ENCODE measurements around the gene MRPL52. TPM values are rescaled to one million over a fixed set of nuclear protein-coding genes. Genes with fewer than 3 reads are reported as not detected.

Gene MRPL52
- total and polyA plus RNA-seq, 9 donors = 54.3 to 85.8 (median 67.1) TPM

DNA sequence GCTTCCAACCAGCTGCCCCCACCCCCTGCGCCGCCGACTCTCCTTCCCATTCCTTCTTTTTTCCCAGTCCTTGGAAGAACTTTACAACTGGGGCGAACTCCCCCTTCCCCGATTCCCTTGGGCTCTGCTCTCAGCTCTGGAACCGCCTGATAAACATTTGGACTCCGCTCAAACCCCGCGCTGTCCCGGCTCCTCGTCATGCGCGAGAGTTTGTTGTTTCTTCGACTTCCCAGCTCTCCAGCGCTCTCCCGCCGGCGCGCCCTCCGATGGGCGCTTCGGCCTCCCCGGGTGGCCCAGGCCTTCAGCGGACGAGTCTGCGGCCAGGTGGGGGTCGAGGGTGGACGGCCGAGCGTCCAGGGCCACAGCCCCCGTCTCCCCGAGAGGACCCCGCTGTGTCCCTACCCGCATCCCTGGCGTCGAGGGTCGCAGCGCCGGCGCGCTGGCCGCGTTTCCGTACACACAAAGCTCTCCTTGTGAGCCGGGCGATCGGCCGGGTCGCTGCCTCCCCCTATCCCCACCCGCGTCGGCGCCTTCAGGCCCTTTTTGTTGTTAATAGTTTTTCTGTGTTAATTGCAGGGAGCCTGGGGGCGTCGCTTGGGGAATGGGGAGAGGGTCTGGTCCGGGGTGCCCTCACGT, 7.5 kb downstream of the MRPL52 start:
- no peaks in the 10 kb centered on the region for H3K27me3 ChIP-seq (ENCODE audit: control insufficient read depth, insufficient read depth, low read length)
- peak; percentile 81 for DNase-seq
- under 1% methylated on average over 41 of the region's 57 CpGs for WGBS (ENCODE audit: insufficient coverage)

DNA sequence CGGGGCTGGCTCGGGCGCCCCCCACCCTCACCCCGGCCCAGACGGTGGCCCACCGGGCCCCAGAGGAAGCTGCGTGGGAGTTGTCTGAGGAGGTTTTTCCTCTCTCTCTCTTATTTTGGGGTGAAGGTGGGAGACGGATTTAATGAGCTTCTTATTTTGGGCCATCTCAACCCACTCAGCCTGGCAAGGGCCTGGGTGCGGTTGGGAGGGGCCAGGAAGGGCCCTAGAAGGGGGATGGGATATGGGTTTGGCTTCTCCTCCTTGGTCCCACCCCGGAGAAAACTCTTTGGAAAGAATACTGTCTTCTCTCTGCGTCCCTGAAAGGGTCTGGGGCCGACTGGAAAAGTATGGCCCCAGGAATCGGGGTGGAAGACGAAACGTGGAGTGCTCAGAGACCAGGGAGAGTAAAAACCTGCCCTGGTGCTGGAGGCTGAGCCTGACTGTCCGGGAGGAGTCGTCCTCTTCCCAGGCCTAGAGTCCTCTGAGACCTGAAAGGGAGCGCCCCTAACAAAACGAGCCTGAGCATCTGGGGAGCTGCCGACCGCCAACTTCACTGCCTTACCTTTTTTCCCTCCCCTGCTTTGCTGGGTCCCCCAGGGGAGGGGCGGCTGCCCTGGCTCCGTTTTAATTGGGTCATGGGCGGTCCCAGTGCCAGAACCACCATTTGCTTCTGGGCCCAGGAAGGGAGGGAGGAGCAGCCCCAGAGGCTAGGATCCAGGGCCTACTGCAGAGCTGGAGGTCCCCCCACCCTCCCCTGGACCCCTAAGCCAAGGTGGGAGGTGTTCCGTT, 8.3 kb downstream of the MRPL52 start:
- Histone ChIP-seq H3K4me1 (ENCODE audit: control insufficient read depth, insufficient read depth, low read length) (peaks cover 22% of the 10 kb centered on the region), H3K27ac (ENCODE audit: low read length) (peak overlapping the region; percentile 88), H3K4me3 (ENCODE audit: low read length) (peak overlapping the region; percentile 84), H3K36me3 (ENCODE audit: control insufficient read depth, insufficient read depth, low read length) (peaks cover 50% of the 10 kb centered on the region), H3K27me3 (ENCODE audit: control insufficient read depth, insufficient read depth, low read length) (no peaks in the 10 kb centered on the region), H3K9me3 (replicated peaks; ENCODE audit: control insufficient read depth, low read depth, low read length) (no peaks in the 10 kb centered on the region)
- 9% methylated on average over 10 of the region's 25 CpGs for WGBS (ENCODE audit: insufficient coverage)
- DNase-seq = peak; percentile 69

More for the DNA sequence above, 7.5 kb downstream of the MRPL52 start:
- Histone ChIP-seq H3K36me3 (ENCODE audit: control insufficient read depth, insufficient read depth, low read length) (peaks cover 43% of the 10 kb centered on the region), H3K4me3 (ENCODE audit: low read length) (peak overlapping the region; percentile 84), H3K27ac (ENCODE audit: low read length) (peak overlapping the region; percentile 88), H3K9me3 (replicated peaks; ENCODE audit: control insufficient read depth, low read depth, low read length) (no peaks in the 10 kb centered on the region), H3K4me1 (ENCODE audit: control insufficient read depth, insufficient read depth, low read length) (peaks cover 22% of the 10 kb centered on the region)

DNA sequence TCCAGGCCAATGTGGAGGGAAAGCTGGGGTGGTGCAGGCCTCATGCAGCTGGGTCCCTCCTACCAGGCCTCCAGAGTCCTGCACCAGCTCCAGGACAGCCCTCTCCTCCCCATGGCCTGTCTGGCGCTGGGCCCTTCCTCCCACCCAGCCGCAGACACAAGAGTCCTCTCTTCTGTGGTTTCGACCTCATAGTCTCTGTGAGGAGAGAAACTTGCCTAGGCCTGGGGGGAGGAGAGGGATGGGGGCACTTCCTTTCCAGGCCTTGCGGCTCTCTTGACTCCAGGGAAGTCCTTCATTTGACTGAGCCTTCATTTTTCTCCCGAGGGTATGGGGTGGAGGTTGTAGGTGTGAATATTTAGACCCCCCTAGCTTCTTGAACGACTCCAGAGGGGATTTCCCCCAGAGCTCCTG, 8.9 kb downstream of the MRPL52 start:
- Histone ChIP-seq H3K4me1 (ENCODE audit: control insufficient read depth, insufficient read depth, low read length) (peaks cover 22% of the 10 kb centered on the region), H3K36me3 (ENCODE audit: control insufficient read depth, insufficient read depth, low read length) (peaks cover 52% of the 10 kb centered on the region), H3K4me3 (ENCODE audit: low read length) (peak overlapping the region; percentile 84), H3K27ac (ENCODE audit: low read length) (peak overlapping the region; percentile 88), H3K9me3 (replicated peaks; ENCODE audit: control insufficient read depth, low read depth, low read length) (no peaks in the 10 kb centered on the region), H3K27me3 (ENCODE audit: control insufficient read depth, insufficient read depth, low read length) (no peaks in the 10 kb centered on the region)
- DNase-seq = peak; percentile 62
- WGBS (ENCODE audit: insufficient coverage) = no CpG with 5 or more reads among the region's 6 CpGs

DNA sequence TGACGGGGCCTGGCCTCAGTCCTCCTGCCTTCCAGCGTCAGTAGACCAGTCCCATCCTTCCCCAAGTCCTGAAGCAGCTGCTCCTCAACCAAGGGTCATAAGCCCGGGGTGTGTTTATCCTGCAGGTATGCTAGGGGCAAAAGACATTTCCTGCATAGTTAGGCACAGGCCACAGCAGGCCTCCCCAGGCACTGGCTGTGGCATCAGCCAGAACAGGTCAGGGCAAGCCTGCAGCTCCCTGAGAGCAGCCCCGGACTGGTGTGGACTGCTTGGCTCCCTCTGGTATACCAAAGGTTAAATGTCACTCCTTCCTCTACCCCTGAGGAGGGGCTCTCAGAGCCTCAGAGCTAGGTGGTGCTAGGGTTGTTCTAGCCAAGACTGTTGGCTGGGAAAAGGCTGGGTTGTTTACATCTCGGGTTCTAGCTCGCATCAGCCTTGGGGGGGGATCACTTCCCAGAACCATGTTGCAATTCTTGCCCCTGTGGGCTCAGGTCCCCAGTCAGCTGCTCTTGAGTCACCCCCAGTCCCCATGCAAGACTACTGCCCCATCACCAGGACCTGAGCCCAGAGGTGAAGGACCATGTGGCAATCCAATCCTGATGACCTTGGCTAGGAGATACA, 9.6 kb downstream of the MRPL52 start:
- WGBS (ENCODE audit: insufficient coverage) = 42% methylated on average over 3 of the region's 6 CpGs
- H3K27ac ChIP-seq (ENCODE audit: low read length) = no peak overlapping the region
- H3K4me1 ChIP-seq (ENCODE audit: control insufficient read depth, insufficient read depth, low read length) = peaks cover 22% of the 10 kb centered on the region
- H3K9me3 ChIP-seq (replicated peaks; ENCODE audit: control insufficient read depth, low read depth, low read length) = no peaks in the 10 kb centered on the region
- peak overlapping the region; percentile 84 for H3K4me3 ChIP-seq (ENCODE audit: low read length)
- peaks cover 49% of the 10 kb centered on the region for H3K36me3 ChIP-seq (ENCODE audit: control insufficient read depth, insufficient read depth, low read length)
- H3K27me3 ChIP-seq (ENCODE audit: control insufficient read depth, insufficient read depth, low read length) = no peaks in the 10 kb centered on the region
- DNase-seq = no peak

DNA sequence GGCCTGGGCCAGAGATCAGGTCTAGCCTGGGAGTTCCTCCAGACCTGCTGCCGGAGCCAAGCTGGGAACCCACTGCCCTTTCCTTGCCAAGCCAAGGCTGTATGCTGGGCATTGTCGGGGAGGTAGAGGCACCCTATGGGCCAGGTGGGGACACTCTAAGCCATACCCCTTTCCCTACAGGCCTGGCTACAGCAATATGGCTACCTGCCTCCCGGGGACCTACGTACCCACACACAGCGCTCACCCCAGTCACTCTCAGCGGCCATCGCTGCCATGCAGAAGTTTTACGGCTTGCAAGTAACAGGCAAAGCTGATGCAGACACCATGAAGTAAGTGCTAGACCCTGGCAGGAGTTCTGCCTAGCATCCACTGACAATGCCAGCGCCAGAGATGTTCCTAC, 11.6 kb downstream of the MRPL52 start:
- Histone ChIP-seq H3K4me3 (ENCODE audit: low read length) (no peak overlapping the region), H3K36me3 (ENCODE audit: control insufficient read depth, insufficient read depth, low read length) (peaks cover 61% of the 10 kb centered on the region), H3K9me3 (replicated peaks; ENCODE audit: control insufficient read depth, low read depth, low read length) (no peaks in the 10 kb centered on the region), H3K4me1 (ENCODE audit: control insufficient read depth, insufficient read depth, low read length) (peaks cover 29% of the 10 kb centered on the region), H3K27ac (ENCODE audit: low read length) (no peak overlapping the region), H3K27me3 (ENCODE audit: control insufficient read depth, insufficient read depth, low read length) (no peaks in the 10 kb centered on the region)
- no peak for DNase-seq
- WGBS (ENCODE audit: insufficient coverage) = 92% methylated on average over 7 of the region's 9 CpGs

DNA sequence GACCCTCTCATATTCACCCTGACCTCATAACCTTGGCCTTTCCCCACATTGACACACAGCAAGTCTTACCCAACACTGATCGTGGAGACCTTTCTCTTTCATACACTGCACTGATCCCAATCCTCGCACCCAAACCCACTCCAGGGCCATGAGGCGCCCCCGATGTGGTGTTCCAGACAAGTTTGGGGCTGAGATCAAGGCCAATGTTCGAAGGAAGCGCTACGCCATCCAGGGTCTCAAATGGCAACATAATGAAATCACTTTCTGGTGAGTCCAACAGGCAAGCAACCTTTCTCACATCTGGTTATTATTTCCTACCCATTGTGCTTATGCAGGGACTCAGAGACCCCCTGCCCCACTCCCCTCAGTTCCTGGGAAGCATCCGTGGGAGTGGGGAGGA, 12.1 kb downstream of the MRPL52 start:
- no peak overlapping the region for H3K4me3 ChIP-seq (ENCODE audit: low read length)
- 97% methylated on average over 6 of the region's 8 CpGs for WGBS (ENCODE audit: insufficient coverage)
- H3K4me1 ChIP-seq (ENCODE audit: control insufficient read depth, insufficient read depth, low read length) = peaks cover 34% of the 10 kb centered on the region
- H3K27ac ChIP-seq (ENCODE audit: low read length) = no peak overlapping the region
- no peak for DNase-seq
- H3K36me3 ChIP-seq (ENCODE audit: control insufficient read depth, insufficient read depth, low read length) = peaks cover 66% of the 10 kb centered on the region
- no peaks in the 10 kb centered on the region for H3K9me3 ChIP-seq (replicated peaks; ENCODE audit: control insufficient read depth, low read depth, low read length)
- no peaks in the 10 kb centered on the region for H3K27me3 ChIP-seq (ENCODE audit: control insufficient read depth, insufficient read depth, low read length)

DNA sequence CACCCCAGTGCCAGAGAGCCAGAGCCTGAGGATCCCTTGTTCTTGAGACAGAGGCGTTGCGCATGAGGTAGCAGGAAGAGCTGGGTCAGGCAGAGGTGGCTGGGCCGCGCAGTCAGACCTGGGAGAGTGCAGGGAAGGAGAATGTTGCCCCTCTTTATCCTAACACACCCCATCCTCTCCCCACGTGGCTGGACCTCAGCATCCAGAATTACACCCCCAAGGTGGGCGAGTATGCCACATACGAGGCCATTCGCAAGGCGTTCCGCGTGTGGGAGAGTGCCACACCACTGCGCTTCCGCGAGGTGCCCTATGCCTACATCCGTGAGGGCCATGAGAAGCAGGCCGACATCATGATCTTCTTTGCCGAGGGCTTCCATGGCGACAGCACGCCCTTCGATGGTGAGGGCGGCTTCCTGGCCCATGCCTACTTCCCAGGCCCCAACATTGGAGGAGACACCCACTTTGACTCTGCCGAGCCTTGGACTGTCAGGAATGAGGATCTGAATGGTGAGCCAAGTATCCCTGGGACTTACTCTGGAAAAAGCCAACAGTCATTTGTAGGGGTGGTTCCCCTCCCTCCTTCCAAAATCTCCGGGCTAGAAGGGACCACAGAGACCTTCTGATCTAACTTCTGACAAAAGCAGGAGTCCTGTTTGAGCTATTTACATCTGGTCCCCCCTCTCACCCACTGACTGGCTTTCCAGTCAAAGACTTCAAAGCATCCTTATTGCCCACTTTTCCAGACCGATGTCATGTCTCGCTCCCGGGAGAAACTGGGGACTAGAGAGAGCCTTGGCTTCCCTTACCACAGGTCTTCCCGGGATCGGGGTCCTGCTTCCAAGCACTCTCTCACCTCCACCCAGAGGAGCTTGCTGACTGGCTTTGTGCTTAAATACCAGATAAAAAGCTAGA, 12.8 kb downstream of the MRPL52 start:
- no peak overlapping the region for H3K4me3 ChIP-seq (ENCODE audit: low read length)
- no peaks in the 10 kb centered on the region for H3K9me3 ChIP-seq (replicated peaks; ENCODE audit: control insufficient read depth, low read depth, low read length)
- no peak overlapping the region for H3K27ac ChIP-seq (ENCODE audit: low read length)
- H3K4me1 ChIP-seq (ENCODE audit: control insufficient read depth, insufficient read depth, low read length) = peaks cover 39% of the 10 kb centered on the region
- peaks cover 68% of the 10 kb centered on the region for H3K36me3 ChIP-seq (ENCODE audit: control insufficient read depth, insufficient read depth, low read length)
- 88% methylated on average over 22 of the region's 28 CpGs for WGBS (ENCODE audit: insufficient coverage)
- no peak for DNase-seq
- H3K27me3 ChIP-seq (ENCODE audit: control insufficient read depth, insufficient read depth, low read length) = no peaks in the 10 kb centered on the region

DNA sequence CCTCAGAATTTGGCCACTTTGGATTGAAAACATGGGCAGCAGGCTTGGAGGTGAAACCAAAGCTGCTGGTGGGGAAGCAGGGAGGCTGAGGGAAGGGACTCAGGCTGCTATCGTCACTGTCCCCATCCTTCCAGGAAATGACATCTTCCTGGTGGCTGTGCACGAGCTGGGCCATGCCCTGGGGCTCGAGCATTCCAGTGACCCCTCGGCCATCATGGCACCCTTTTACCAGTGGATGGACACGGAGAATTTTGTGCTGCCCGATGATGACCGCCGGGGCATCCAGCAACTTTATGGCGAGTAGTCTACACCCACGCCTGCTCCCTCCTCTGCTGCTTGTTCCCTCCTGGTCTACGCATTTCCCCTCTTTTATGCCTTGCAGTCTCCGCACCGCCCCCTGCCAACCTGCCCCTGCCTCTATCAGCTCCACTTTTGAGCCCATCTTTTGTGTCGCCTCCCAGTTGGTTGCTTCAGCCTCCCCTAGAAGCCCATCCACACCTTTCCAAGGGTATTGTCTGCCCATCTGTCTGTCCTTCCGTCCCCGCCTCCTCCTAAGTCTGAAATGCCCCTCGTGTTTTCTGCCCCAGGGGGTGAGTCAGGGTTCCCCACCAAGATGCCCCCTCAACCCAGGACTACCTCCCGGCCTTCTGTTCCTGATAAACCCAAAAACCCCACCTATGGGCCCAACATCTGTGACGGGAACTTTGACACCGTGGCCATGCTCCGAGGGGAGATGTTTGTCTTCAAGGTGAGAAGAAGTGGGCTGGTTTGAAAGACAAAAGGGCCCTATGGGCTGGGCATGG, 13.6 kb downstream of the MRPL52 start:
- Histone ChIP-seq H3K27ac (ENCODE audit: low read length) (no peak overlapping the region), H3K4me3 (ENCODE audit: low read length) (no peak overlapping the region), H3K27me3 (ENCODE audit: control insufficient read depth, insufficient read depth, low read length) (no peaks in the 10 kb centered on the region), H3K4me1 (ENCODE audit: control insufficient read depth, insufficient read depth, low read length) (peaks cover 45% of the 10 kb centered on the region), H3K36me3 (ENCODE audit: control insufficient read depth, insufficient read depth, low read length) (peaks cover 68% of the 10 kb centered on the region), H3K9me3 (replicated peaks; ENCODE audit: control insufficient read depth, low read depth, low read length) (no peaks in the 10 kb centered on the region)
- DNase-seq = no peak
- WGBS (ENCODE audit: insufficient coverage) = 86% methylated on average over 13 of the region's 21 CpGs
